Hepatocyte (in vitro differentiated cells): ENCODE results near the gene TMEM123. TPM values are rescaled to one million over a fixed set of nuclear protein-coding genes. Genes with fewer than 3 reads are reported as not detected.

Source experiments
- DNase-seq: peaks from one replicate; pipeline ENCODE4 v3.0.0-alpha.2; 2016; ENCODE audit warnings: low spot score
- H2AFZ ChIP-seq: fragments of 200-600 bp; sonication (generic); 2 replicates; pipeline ENCODE4 v1.6.0; 2016; ENCODE audit warnings: antibody characterized with exemption, mild to moderate bottlenecking
- H3K27ac ChIP-seq: fragments of 200-600 bp; sonication (generic); 2 replicates; pipeline ENCODE4 v1.5.1; 2016; ENCODE audit warnings: mild to moderate bottlenecking
- H3K27me3 ChIP-seq: fragments of 200-600 bp; sonication (generic); 2 replicates; pipeline ENCODE4 v1.6.1; 2016
- H3K36me3 ChIP-seq: fragments of 200-600 bp; sonication (generic); replicated peaks from 2 replicates; pipeline ENCODE4 v1.5.1; 2016; ENCODE audit warnings: low read depth; ENCODE audit not compliant: insufficient read depth
- H3K4me1 ChIP-seq: fragments of 200-600 bp; sonication (generic); 2 replicates; pipeline ENCODE4 v1.5.1; 2016; ENCODE audit warnings: mild to moderate bottlenecking, moderate library complexity; ENCODE audit not compliant: insufficient read depth
- H3K4me2 ChIP-seq: fragments of 200-600 bp; sonication (generic); 2 replicates; pipeline ENCODE4 v1.6.0; 2016
- H3K4me3 ChIP-seq: fragments of 200-600 bp; sonication (generic); 2 replicates; pipeline ENCODE4 v1.5.1; 2016; ENCODE audit warnings: mild to moderate bottlenecking
- H3K79me2 ChIP-seq: fragments of 200-600 bp; sonication (generic); 2 replicates; pipeline ENCODE4 v1.6.0; 2017; ENCODE audit warnings: mild to moderate bottlenecking
- H3K9me2 ChIP-seq: fragments of 200-600 bp; sonication (generic); replicated peaks from 2 replicates; pipeline ENCODE4 v1.6.0; 2017; ENCODE audit warnings: mild to moderate bottlenecking; ENCODE audit not compliant: insufficient read depth
- H3K9me3 ChIP-seq: fragments of 200-600 bp; sonication (generic); 2 replicates; pipeline ENCODE4 v1.5.1; 2016; ENCODE audit warnings: low read depth, mild to moderate bottlenecking
- H4K20me1 ChIP-seq: fragments of 200-600 bp; sonication (generic); 2 replicates; pipeline ENCODE4 v1.6.0; 2016; ENCODE audit warnings: mild to moderate bottlenecking; ENCODE audit not compliant: insufficient read depth, poor library complexity, severe bottlenecking
- EZH2 ChIP-seq: fragments of 200-600 bp; sonication (generic); IDR thresholded peaks from 2 replicates; pipeline ENCODE4 v1.6.1; 2016; ENCODE audit warnings: antibody characterized with exemption, mild to moderate bottlenecking, borderline replicate concordance
- EZH2phosphoT487 ChIP-seq: fragments of 200-600 bp; sonication (generic); IDR thresholded peaks from one replicate; pipeline ENCODE4 v1.6.1; 2018; ENCODE audit warnings: antibody characterized with exemption, mild to moderate bottlenecking, low read depth, moderate library complexity; ENCODE audit not compliant: unreplicated experiment, severe bottlenecking
- WGBS: methylation state at CpG from one replicate; pipeline ENCODE4 v1.1.6; 2016; ENCODE audit warnings: low lambda C conversion rate; ENCODE audit errors: missing lambda C conversion rate; 5-methylcytosine and 5-hydroxymethylcytosine counted together
- polyA plus RNA-seq: library from polyadenylated mRNA; unstranded; fragments of >200 nt; fragmentation: Nextera tagmentation; extraction: Ambion mirVana; gene quantifications from 2 replicates; pipeline ENCODE4 v1.2.1, GENCODE V29; 2016
- total RNA-seq: library from RNA; depleted of rRNA; stranded (reverse); fragments of >200 nt; gene quantifications from 2 replicates; pipeline ENCODE4 v1.2.3, GENCODE V29; 2014
- TF ChIP-seq, protein P1 (sequence below): fragments of 200-600 bp; sonication (generic); IDR thresholded peaks from 2 replicates; pipeline ENCODE4 v1.5.1; 2016; ENCODE audit warnings: antibody characterized with exemption, mild to moderate bottlenecking; ENCODE audit not compliant: poor library complexity

TMEM123 gene
- total and polyA plus RNA-seq, 2 experiments from 2014 or later, result 122 to 182 TPM

DNA sequence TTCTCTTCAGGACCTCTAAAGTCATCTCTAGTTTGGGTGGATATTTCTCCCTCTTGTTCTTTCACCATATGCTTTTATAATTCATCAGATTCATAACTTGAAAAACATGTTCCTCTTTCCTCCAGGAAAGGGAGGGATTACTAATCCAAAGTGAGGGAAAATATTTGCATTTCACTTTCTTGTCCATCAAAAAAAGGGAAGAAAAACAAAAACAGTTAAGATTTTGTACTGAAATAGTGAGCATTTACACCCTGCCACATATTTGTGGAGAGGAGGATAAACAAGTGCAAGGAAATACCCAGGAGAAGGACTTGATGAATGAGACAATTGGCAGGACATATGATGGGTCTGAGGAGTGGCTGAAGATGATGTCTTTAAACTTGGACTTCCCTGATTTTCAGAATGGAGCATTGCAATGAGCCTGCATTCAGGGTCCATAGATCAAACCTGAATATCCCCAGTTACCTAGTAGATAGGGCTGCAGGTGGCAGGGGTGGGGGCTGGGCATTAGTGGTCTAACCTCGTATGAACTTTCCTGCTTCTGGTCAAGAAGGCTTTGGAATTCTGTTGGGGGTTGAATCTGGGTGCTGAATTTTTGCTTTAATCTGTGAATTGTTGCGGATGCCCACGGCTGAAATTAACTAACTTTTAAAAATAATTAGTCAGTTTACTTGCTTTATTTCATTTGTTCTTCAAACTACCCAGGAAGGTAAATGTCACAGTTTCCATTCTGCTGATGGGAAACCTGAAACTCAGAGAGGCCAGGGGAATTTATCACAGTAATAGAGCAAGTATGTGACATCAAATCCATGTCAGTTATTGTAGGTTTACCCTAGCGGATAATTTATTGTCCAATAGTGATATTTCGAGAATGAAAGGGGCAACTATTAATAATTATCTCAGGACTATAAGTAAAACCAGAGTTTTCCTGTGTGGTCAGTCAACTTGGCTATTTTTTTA lies 36.9 kb upstream of the TMEM123 start:
- TF ChIP-seq EZH2phosphoT487 (no peak), EZH2 (no peak)
- TF ChIP-seq, protein P1, sequence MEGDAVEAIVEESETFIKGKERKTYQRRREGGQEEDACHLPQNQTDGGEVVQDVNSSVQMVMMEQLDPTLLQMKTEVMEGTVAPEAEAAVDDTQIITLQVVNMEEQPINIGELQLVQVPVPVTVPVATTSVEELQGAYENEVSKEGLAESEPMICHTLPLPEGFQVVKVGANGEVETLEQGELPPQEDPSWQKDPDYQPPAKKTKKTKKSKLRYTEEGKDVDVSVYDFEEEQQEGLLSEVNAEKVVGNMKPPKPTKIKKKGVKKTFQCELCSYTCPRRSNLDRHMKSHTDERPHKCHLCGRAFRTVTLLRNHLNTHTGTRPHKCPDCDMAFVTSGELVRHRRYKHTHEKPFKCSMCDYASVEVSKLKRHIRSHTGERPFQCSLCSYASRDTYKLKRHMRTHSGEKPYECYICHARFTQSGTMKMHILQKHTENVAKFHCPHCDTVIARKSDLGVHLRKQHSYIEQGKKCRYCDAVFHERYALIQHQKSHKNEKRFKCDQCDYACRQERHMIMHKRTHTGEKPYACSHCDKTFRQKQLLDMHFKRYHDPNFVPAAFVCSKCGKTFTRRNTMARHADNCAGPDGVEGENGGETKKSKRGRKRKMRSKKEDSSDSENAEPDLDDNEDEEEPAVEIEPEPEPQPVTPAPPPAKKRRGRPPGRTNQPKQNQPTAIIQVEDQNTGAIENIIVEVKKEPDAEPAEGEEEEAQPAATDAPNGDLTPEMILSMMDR, result no peak
- no peak overlapping the region for H2AFZ ChIP-seq

DNA sequence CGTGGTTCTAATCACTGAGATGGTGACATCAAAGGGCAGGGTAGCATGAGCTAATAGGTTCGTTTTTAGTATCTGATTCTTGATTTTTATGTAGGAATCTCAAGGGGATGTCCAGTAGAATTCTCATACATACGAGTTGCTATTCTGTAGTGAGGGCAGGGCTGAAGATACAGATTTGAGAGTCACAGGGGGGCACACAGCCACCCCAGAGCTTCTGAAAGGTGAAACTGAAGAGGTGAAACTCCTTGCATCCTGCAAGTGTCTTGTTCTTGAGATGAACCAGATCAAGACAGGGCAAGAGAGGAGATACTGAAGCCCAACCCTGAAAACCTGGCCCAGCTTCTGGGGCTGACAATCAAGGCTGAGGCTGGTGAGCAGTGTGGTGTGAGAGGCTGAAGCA lies 35.6 kb upstream of the TMEM123 start:
- Histone ChIP-seq H3K36me3 (no peaks in the 10 kb centered on the region), H3K79me2 (no peaks in the 10 kb centered on the region), H3K9me3 (no peaks in the 10 kb centered on the region), H3K4me1 (no peaks in the 10 kb centered on the region), H3K9me2 (no peaks in the 10 kb centered on the region), H4K20me1 (no peaks in the 10 kb centered on the region), H3K27me3 (no peaks in the 10 kb centered on the region), H3K27ac (no peak overlapping the region), H2AFZ (no peak overlapping the region), H3K4me3 (no peak overlapping the region), H3K4me2 (no peak overlapping the region)
- DNase-seq, result no peak
- WGBS, result 89% methylated on average over 3 of the region's 3 CpGs
- TF ChIP-seq EZH2, result no peak
- no peak for TF ChIP-seq EZH2phosphoT487
- TF ChIP-seq, protein P1, result no peak

More for the DNA sequence above, 36.9 kb upstream of the TMEM123 start:
- Histone ChIP-seq H3K4me1 (no peaks in the 10 kb centered on the region), H3K27ac (no peak overlapping the region), H3K9me2 (no peaks in the 10 kb centered on the region), H4K20me1 (no peaks in the 10 kb centered on the region), H3K4me2 (no peak overlapping the region), H3K4me3 (no peak overlapping the region), H3K79me2 (no peaks in the 10 kb centered on the region), H3K36me3 (no peaks in the 10 kb centered on the region), H3K9me3 (no peaks in the 10 kb centered on the region), H3K27me3 (no peaks in the 10 kb centered on the region)
- WGBS, result 78% methylated on average over 5 of the region's 5 CpGs
- no peak for DNase-seq

DNA sequence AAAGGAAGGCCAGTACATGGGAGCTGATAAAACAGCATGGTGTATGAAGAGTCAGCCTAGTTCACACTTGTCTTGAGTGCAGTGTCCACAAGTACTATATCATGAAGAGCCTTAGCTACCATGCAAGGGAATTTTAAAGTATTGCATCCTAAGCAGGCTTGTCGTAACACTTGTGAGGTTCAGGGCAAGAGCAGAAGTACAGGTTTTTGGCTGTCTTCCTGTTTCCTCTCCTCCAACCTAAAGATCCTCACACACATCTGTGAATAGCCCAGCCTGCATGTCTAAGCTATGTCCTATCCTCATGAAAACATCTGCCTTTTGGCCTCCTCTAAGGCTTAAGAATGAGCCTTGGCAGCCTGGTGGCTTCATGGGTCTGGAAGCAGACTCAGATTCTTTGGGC lies 34.6 kb upstream of the TMEM123 start:
- WGBS, result 53% methylated on average over 1 of the region's 1 CpG
- Histone ChIP-seq H3K4me3 (no peak overlapping the region), H3K36me3 (no peaks in the 10 kb centered on the region), H3K4me1 (no peaks in the 10 kb centered on the region), H3K79me2 (no peaks in the 10 kb centered on the region), H3K27me3 (no peaks in the 10 kb centered on the region), H2AFZ (no peak overlapping the region), H4K20me1 (no peaks in the 10 kb centered on the region), H3K4me2 (no peak overlapping the region), H3K27ac (no peak overlapping the region), H3K9me3 (no peaks in the 10 kb centered on the region), H3K9me2 (no peaks in the 10 kb centered on the region)
- DNase-seq, result no peak
- TF ChIP-seq EZH2phosphoT487, result no peak
- TF ChIP-seq, protein P1, result no peak
- no peak for TF ChIP-seq EZH2
